B cell (primary cell): ENCODE results near the gene TNRC6C. TPM values are rescaled to one million over a fixed set of nuclear protein-coding genes. Genes with fewer than 3 reads are reported as not detected.

Experiments used
- ATAC-seq: fragments of 200-7000 bp; cut with Tn5 transposase; one replicate; pipeline ENCODE4 v1.10.0; 2021; ENCODE audit warnings: low read depth, mild to moderate bottlenecking, moderate number of reproducible peaks, moderate library complexity
- CTCF ChIA-PET: fragments of 350-600 bp; sonication (Branson Sonifier 250); formaldehyde crosslinking; loops from one replicate; lab custom pipeline; 2021; ENCODE audit warnings: antibody characterized with exemption, inconsistent platforms; lab: Charles Lee
- POLR2A ChIA-PET: fragments of 350-600 bp; sonication (Branson Sonifier 250); formaldehyde crosslinking; loops from one replicate; lab custom pipeline; 2021; ENCODE audit warnings: antibody characterized with exemption; lab: Charles Lee
- DNase-seq: peaks from one replicate; pipeline ENCODE4 v3.0.0; 2013
- H2AFZ ChIP-seq: 2 replicates; pipeline ENCODE4 v1.6.1; 2012; ENCODE audit warnings: mild to moderate bottlenecking, low read depth, low read length; ENCODE audit not compliant: insufficient read depth, poor library complexity, severe bottlenecking
- H3K27ac ChIP-seq, 2 donors: 1 replicate in 1 of 2; 2 replicates in 1 of 2; pipeline ENCODE4 v1.5.1; 2012 to 2013; ENCODE audit warnings: low read length in 2 of 2, mild to moderate bottlenecking in 2 of 2, moderate library complexity in 1 of 2
- H3K27me3 ChIP-seq, 4 experiments: fragments of 200-600 bp in 1 of 4; sonication (generic) in 1 of 4; replicated peaks in 1 of 4; 1 replicate in 2 of 4; 2 replicates in 2 of 4; pipeline versions ENCODE4 v1.6.1 to v1.7.0; 2013 to 2016; ENCODE audit warnings: low read length in 3 of 4, mild to moderate bottlenecking in 2 of 4, mixed read lengths in 1 of 4, moderate library complexity in 1 of 4; ENCODE audit not compliant: insufficient read depth in 4 of 4, control insufficient read depth in 3 of 4; ENCODE audit errors: control extremely low read depth in 1 of 4
- H3K36me3 ChIP-seq, 2 experiments: replicated peaks in 1 of 2; 1 replicate in 1 of 2; 2 replicates in 1 of 2; pipeline versions ENCODE4 v1.6.1 to v1.7.1; 2013; ENCODE audit warnings: low read length in 1 of 2; ENCODE audit not compliant: insufficient read depth in 2 of 2, control insufficient read depth in 1 of 2; ENCODE audit errors: control extremely low read depth in 1 of 2, extremely low read depth in 1 of 2
- H3K4me1 ChIP-seq, 2 donors: fragments of 200-600 bp in 1 of 2; sonication (generic) in 1 of 2; 1 replicate in 1 of 2; 2 replicates in 1 of 2; pipeline versions ENCODE4 v1.5.1 to v1.6.1; 2013 to 2017; ENCODE audit warnings: low read length in 2 of 2; ENCODE audit not compliant: control insufficient read depth in 2 of 2, insufficient read depth in 2 of 2
- H3K4me2 ChIP-seq: replicated peaks from 2 replicates; pipeline ENCODE3; 2012; ENCODE audit warnings: mild to moderate bottlenecking, low read depth, low read length; ENCODE audit not compliant: poor library complexity, severe bottlenecking
- H3K4me3 ChIP-seq, 5 experiments: fragments of 200-600 bp in 1 of 5; sonication (generic) in 1 of 5; 1 replicate in 3 of 5; 2 replicates in 2 of 5; pipeline versions ENCODE4 v1.5.1 to v1.7.0; 2011 to 2016; ENCODE audit warnings: low read length in 4 of 5, mild to moderate bottlenecking in 4 of 5, low read depth in 2 of 5, control low read depth in 1 of 5, moderate library complexity in 1 of 5; ENCODE audit not compliant: insufficient read depth in 1 of 5; ENCODE audit errors: control extremely low read depth in 1 of 5, extremely low read depth in 1 of 5
- H3K79me2 ChIP-seq: fragments of 200-600 bp; sonication (generic); one replicate; pipeline ENCODE4 v1.6.0; 2016; ENCODE audit warnings: low read length; ENCODE audit not compliant: control insufficient read depth, insufficient read depth
- H3K9ac ChIP-seq: fragments of 200-600 bp; sonication (generic); 2 replicates; pipeline ENCODE4 v1.6.1; 2017; ENCODE audit warnings: mild to moderate bottlenecking, low read length, moderate library complexity
- H3K9me3 ChIP-seq, 3 donors: one replicate each; pipeline versions ENCODE4 v1.6.1 to v1.7.1; 2013; ENCODE audit warnings: low read length in 2 of 3; ENCODE audit not compliant: control insufficient read depth in 2 of 3, insufficient read depth in 1 of 3; ENCODE audit errors: control extremely low read depth in 1 of 3
- H4K20me1 ChIP-seq: 2 replicates; pipeline ENCODE4 v1.6.0; 2012; ENCODE audit warnings: mild to moderate bottlenecking, low read length; ENCODE audit not compliant: insufficient read depth, control insufficient read depth, poor library complexity, severe bottlenecking
- H3K27ac Mint-ChIP-seq: one replicate; pipeline ENCODE4 v1.8.0; 2021; ENCODE audit warnings: mixed read lengths
- H3K27me3 Mint-ChIP-seq: one replicate; pipeline ENCODE4 v1.8.0; 2021; ENCODE audit warnings: mixed read lengths
- H3K4me1 Mint-ChIP-seq: one replicate; pipeline ENCODE4 v1.8.0; 2021; ENCODE audit warnings: mixed read lengths
- H3K4me3 Mint-ChIP-seq: one replicate; pipeline ENCODE4 v1.8.0; 2021; ENCODE audit warnings: mixed read lengths
- H3K9me3 Mint-ChIP-seq: one replicate; pipeline ENCODE4 v1.8.0; 2022; ENCODE audit warnings: mixed read lengths; ENCODE audit not compliant: insufficient read depth
- EZH2 ChIP-seq: IDR thresholded peaks from 2 replicates; pipeline ENCODE4 v1.6.1; 2012; ENCODE audit warnings: borderline replicate concordance, low read depth, mild to moderate bottlenecking, moderate library complexity, low read length; ENCODE audit not compliant: insufficient read depth, poor library complexity, severe bottlenecking
- WGBS: methylation state at CpG from one replicate; pipeline ENCODE4 v1.1.5; 2013; ENCODE audit warnings: missing lambda C conversion rate; ENCODE audit not compliant: insufficient coverage; 5-methylcytosine and 5-hydroxymethylcytosine counted together
- intact Hi-C: fragments of 100-400 bp; cut with micrococcal nuclease; formaldehyde crosslinking; loops from one replicate; pipeline ENCODE4 v1.10.0; 2022
- polyA plus RNA-seq: library from polyadenylated mRNA; depleted of rRNA; stranded (reverse); fragments of >200 nt; gene quantifications from 2 replicates; pipeline ENCODE4 v1.2.3, GENCODE V29; 2012
- total RNA-seq, 2 donors: library from RNA; stranded (reverse); fragments of 120-200 nt in 1 of 2; gene quantifications; 1 replicate in 1 of 2; 2 replicates in 1 of 2; pipeline versions ENCODE4 v1.2.3 to v1.2.4, GENCODE V29; 2013 to 2022
- TF ChIP-seq, protein P1 (sequence below): fragments of 200-600 bp; IDR thresholded peaks from one replicate; pipeline ENCODE4 v1.8.0; 2022; ENCODE audit warnings: antibody characterized with exemption, mild to moderate bottlenecking

TNRC6C gene
- total and polyA plus RNA-seq, 2 donors (not counting 1 experiment from before 2014, with no cell fraction given), result 3.9 to 63.8 TPM

GRCh38 chr17:78144147-78144719 lies 185.7 kb downstream of the TNRC6C start:
- DNase-seq, result peak; percentile 43
- Mint-ChIP-seq H3K27me3 (no peaks in the 10 kb centered on the region), H3K4me1 (peaks cover 80% of the 10 kb centered on the region), H3K4me3 (peak overlapping the region; percentile 23), H3K9me3 (no peaks in the 10 kb centered on the region), H3K27ac (peak overlapping the region; percentile 89)
- Histone ChIP-seq H2AFZ (no peak overlapping the region), H3K27me3 (no peaks in the 10 kb centered on the region), H3K4me1 (peaks cover 81 to 94% of the 10 kb centered on the region in 2 donors), H3K36me3 (peaks cover 0 to 18% of the 10 kb centered on the region in 2 experiments), H3K27ac (peak overlapping the region; percentile 38 to 57), H3K4me3 (no peak overlapping the region), H4K20me1 (peaks cover 3% of the 10 kb centered on the region), H3K4me2 (peak overlapping the region; percentile 67), H3K9me3 (peaks cover 0 to 10% (median 0%) of the 10 kb centered on the region in 3 donors), H3K9ac (no peak overlapping the region), H3K79me2 (peaks cover 23% of the 10 kb centered on the region)
- 79% methylated on average over 10 of the region's 11 CpGs for WGBS
- TF ChIP-seq, protein P1, sequence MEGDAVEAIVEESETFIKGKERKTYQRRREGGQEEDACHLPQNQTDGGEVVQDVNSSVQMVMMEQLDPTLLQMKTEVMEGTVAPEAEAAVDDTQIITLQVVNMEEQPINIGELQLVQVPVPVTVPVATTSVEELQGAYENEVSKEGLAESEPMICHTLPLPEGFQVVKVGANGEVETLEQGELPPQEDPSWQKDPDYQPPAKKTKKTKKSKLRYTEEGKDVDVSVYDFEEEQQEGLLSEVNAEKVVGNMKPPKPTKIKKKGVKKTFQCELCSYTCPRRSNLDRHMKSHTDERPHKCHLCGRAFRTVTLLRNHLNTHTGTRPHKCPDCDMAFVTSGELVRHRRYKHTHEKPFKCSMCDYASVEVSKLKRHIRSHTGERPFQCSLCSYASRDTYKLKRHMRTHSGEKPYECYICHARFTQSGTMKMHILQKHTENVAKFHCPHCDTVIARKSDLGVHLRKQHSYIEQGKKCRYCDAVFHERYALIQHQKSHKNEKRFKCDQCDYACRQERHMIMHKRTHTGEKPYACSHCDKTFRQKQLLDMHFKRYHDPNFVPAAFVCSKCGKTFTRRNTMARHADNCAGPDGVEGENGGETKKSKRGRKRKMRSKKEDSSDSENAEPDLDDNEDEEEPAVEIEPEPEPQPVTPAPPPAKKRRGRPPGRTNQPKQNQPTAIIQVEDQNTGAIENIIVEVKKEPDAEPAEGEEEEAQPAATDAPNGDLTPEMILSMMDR, result no peak
- no peak for TF ChIP-seq EZH2
- POLR2A ChIA-PET, result interaction anchor here (0.5 to 22.6 kb wide), 6 partner anchors 9 to 58 kb away, joined by 5 to 432 read pairs (median 15); partner anchors contain the start of genes SYNGR2, TMC6 and TMC8
- no peak for ATAC-seq
- CTCF ChIA-PET, result interaction anchor here (0.8 to 14.1 kb wide), 5 partner anchors 10 to 33 kb away, joined by 3 to 357 read pairs (median 5); partner anchors contain the start of genes SYNGR2, TK1 and TMC8
- intact Hi-C loops, result no loop called here
